GM19455 (cell line): ENCODE results near the gene PUSL1.

Source experiments
- ATAC-seq: cut with Tn5 transposase; IDR thresholded peaks from one replicate; pipeline ENCODE4 v1.9.1; 2021; ENCODE audit not compliant: unreplicated experiment

Gene PUSL1

GRCh38 chr1:1351511-1352427, 43.4 kb downstream of the PUSL1 start:
- no peak for ATAC-seq

GRCh38 chr1:1352786-1353388, 44.5 kb downstream of the PUSL1 start:
- no peak for ATAC-seq

GRCh38 chr1:1353389-1354151, 45.2 kb downstream of the PUSL1 start:
- no peak for ATAC-seq

- ATAC-seq = no peak
Measured at GRCh38 chr1:1354271-1355247, 46.2 kb downstream of the PUSL1 start.

GRCh38 chr1:1355416-1355815, 47.0 kb downstream of the PUSL1 start:
- no peak for ATAC-seq

GRCh38 chr1:1356166-1356795, 47.9 kb downstream of the PUSL1 start:
- ATAC-seq = no peak

- ATAC-seq = no peak
Measured at GRCh38 chr1:1356796-1357401, 48.5 kb downstream of the PUSL1 start.

GRCh38 chr1:1357871-1358432, 49.6 kb downstream of the PUSL1 start:
- no peak for ATAC-seq

- ATAC-seq = no peak
Measured at GRCh38 chr1:1358433-1359271, 50.3 kb downstream of the PUSL1 start, which contains the start of gene MXRA8. TSS of gene MXRA8 (minus strand) at chr1:1358555. CDS start at chr1:1358504, 51 bp downstream.

GRCh38 chr1:1359308-1359663, 50.9 kb downstream of the PUSL1 start:
- ATAC-seq = no peak

GRCh38 chr1:1359664-1360468, 51.5 kb downstream of the PUSL1 start:
- no peak for ATAC-seq

GRCh38 chr1:1360506-1361169, 52.2 kb downstream of the PUSL1 start:
- ATAC-seq = no peak
